Spleen (tissue), 7 donors: ENCODE measurements around the gene DEDD.

Source experiments
- POLR2A ChIP-seq, 3 donors: fragments of 450-650 bp; IDR thresholded peaks; one replicate each; pipeline ENCODE4 v1.5.1; 2017; ENCODE audit warnings: antibody characterized with exemption in 3 of 3, mild to moderate bottlenecking in 1 of 3
- TF ChIP-seq, protein P1 (sequence below), 11 experiments: fragments of 200-600 bp in 7 of 11; fragments of 450-650 bp in 4 of 11; sonication (generic) in 4 of 11; IDR thresholded peaks in 8 of 11; conservative IDR thresholded peaks in 3 of 11; 1 replicate in 7 of 11; 2 replicates in 4 of 11; pipeline versions ENCODE4 v1.4.0 to v1.8.0; 2016 to 2021; ENCODE audit warnings: antibody characterized with exemption in 11 of 11, inconsistent platforms in 4 of 11, mild to moderate bottlenecking in 1 of 11
- donor health status: DM: no; HTN: no; CAD: no; lungs with moderate emphysema.
- donor health status: DM: no; HTN: no; CAD: no.
- donor health status: DM: no; HTN: no; CAD: no.

DNA sequence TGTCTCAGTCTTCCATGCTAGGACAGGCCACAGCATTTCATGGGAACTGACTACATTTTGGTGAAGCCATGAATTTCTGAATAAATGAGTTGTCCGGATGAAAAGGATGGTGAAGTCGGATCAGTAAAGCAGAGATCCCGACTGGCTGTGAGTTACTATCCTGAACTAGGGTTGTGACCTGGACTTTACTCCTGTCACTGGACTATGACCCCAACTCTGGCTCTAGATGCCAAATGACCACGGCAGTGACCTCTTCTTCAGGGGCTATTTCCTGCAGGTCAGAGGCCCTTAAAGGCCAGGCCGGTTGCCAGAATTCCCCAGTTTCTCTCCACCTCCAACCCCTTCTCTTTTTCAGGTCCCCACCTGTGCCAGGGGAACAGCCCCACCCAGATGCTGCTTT, 41.4 kb downstream of the DEDD start:
- TF ChIP-seq, protein P1, sequence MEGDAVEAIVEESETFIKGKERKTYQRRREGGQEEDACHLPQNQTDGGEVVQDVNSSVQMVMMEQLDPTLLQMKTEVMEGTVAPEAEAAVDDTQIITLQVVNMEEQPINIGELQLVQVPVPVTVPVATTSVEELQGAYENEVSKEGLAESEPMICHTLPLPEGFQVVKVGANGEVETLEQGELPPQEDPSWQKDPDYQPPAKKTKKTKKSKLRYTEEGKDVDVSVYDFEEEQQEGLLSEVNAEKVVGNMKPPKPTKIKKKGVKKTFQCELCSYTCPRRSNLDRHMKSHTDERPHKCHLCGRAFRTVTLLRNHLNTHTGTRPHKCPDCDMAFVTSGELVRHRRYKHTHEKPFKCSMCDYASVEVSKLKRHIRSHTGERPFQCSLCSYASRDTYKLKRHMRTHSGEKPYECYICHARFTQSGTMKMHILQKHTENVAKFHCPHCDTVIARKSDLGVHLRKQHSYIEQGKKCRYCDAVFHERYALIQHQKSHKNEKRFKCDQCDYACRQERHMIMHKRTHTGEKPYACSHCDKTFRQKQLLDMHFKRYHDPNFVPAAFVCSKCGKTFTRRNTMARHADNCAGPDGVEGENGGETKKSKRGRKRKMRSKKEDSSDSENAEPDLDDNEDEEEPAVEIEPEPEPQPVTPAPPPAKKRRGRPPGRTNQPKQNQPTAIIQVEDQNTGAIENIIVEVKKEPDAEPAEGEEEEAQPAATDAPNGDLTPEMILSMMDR (IDR thresholded peaks at IDR 0.05 in 8 of 11, conservative IDR thresholded peaks at IDR 0.05 in 3 of 11): no peak
- no peak for TF ChIP-seq POLR2A (IDR thresholded peaks at IDR 0.05)
